ENCODE data around the gene KBTBD13. TPM values are rescaled to one million over a fixed set of nuclear protein-coding genes. Genes with fewer than 3 reads are reported as not detected.
"Not testable (repeated sequence)": the region's sequence is repeated elsewhere in the genome, so short reads cannot be mapped to it uniquely, and the experiment has no call there.

Gene KBTBD13
- total RNA-seq, 1 donor from 2014 or later, result not detected

- no peak for DNase-seq
Observed at GRCh38 chr15:65089206-65089824, 12.8 kb downstream of the KBTBD13 start.

GRCh38 chr15:65091946-65092770, 15.6 kb downstream of the KBTBD13 start:
- DNase-seq, result no peak

GRCh38 chr15:65092911-65093792, 16.6 kb downstream of the KBTBD13 start:
- DNase-seq, result no peak

GRCh38 chr15:65093793-65094170, 17.2 kb downstream of the KBTBD13 start:
- DNase-seq, result not testable (repeated sequence)

DNA sequence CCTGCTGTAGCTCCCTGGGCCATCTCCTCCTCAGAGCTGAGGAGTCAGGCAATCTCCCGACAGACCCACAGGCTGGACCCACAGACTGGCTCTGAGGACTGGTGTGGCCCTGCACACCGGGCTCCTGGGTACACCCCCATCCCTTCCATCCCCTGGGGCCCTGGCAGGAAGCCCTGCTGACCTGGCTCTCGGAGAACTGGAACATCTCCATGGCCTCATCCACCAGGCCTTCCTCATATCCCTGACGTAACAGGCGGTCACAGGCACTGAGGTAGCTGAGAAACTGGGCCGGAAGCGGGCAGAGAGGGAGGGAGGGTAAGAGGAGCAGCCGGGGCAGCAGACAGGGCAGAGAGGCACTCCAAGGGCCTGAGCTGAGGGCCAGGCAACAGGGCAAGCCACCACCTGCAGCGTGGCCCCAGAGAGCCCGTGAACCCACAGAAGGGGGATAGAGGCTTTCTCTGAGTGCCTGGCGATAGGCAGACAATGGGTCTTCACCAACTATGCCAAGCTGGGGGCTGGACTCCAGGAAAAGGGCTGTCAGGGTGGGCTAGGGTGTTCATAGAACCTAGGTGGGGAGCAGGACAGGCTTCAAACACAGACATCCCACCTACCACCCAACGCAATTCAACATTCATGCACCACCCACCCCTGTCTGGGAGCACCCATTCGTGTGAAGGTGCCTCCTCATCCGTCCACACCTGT, 17.9 kb downstream of the KBTBD13 start:
- peak; percentile 16 for DNase-seq

DNA sequence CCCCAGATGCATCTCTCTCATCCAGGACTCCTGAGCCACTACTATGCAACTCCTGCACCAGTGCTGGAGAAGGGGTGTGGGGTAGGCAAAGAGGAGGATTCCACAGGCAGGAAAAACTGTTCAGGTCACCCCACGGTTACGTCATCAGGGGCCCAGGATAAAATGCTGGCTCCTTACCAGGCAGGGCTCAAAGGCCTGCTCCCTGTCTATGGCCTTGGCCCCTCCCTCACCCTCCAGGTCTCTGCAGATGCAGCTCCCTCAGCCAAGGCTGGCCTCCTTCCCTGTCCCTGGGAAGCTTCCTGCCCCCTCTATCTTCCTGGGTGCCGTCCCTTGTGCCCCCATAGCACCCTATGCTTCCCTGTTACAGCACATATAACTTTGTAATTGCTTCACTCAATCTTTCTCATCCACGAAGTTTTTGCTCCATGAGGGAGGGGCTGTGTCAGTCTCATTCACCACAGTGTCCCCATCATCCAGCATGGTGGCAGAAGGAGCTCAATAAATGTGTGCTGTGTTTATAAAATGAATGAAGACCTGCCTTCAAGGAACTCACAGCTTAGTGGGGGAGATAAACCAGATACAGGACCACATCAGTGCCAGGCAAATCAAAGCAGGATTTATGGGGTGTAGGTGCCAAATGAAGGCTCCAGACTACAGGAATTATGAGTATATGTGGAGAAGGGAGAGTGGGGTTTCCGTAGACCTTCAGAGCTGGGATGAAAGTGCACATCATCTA, 18.6 kb downstream of the KBTBD13 start:
- no peak for DNase-seq

- DNase-seq, result no peak
Observed at GRCh38 chr15:65095747-65096104, 19.2 kb downstream of the KBTBD13 start.

GRCh38 chr15:65096481-65097385, 20.2 kb downstream of the KBTBD13 start:
- DNase-seq, result no peak

GRCh38 chr15:65097651-65098263, 21.2 kb downstream of the KBTBD13 start:
- DNase-seq, result no peak

GRCh38 chr15:65099336-65099735, 22.8 kb downstream of the KBTBD13 start:
- DNase-seq, result no peak

DNA sequence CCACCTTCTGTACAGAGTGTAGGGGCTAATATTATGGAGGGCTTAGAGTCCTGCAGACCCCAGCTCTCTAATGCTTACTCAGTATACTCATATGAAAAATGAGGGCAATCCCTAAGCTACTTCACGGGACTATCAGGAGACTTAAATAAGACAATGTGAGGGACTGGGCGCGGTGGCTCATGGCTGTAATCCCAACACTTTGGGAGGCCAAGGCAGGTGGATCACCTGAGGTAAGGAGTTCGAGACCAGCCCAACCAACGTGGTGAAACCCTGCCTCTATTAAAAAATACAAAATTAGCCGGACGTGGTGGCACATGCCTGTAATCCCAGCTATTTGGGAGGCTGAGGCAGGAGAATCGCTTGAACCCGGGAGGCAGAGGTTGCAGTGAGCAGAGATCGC, 23.3 kb downstream of the KBTBD13 start:
- DNase-seq, result not testable (repeated sequence)

GRCh38 chr15:65100442-65100841, 23.9 kb downstream of the KBTBD13 start:
- DNase-seq, result no peak

DNA sequence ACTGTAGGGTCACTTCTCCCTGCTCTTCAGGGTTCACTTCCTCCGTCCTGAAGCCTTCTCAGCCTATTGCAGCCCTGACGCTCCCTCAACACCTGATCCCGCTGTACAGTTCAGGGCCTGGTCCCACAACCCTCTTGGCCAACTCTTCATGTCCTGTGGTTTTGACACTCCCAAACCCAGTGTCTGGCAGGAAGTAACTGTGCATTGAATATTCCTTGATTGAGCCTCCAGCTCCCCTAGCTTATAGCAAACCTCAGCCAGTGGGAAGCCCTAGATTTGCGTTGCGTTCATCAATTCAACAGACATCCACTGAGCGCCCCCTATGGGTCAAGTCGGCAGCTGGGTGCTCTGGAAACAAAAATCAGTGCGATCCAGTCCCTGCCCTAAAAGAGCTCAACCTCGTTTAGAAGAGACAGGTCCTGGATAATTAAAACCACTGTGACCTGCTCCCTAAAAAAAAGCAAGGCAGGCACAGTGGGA, 24.9 kb downstream of the KBTBD13 start:
- peak; percentile 74 for DNase-seq

GRCh38 chr15:65101891-65102708, 25.6 kb downstream of the KBTBD13 start:
- DNase-seq, result no peak

DNA sequence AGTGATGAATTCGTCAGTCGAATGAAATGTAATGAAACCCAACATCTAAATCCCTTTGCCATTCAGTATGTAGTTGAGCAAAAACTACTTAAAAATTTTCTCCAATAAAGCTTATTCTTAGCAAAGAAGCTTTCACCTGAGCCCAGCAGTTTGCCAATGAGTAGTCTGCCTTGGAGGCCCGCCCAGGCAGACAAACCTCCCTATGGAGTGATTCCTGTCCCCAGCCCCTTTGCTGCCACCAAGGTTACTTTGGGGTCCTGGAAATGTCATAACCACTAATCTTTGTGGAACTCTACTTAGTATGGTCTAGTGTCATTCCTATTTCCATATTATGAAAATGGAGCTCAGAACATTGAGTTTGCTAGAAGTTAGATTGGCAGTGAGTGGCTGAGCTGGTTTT, 26.4 kb downstream of the KBTBD13 start:
- no peak for DNase-seq

DNA sequence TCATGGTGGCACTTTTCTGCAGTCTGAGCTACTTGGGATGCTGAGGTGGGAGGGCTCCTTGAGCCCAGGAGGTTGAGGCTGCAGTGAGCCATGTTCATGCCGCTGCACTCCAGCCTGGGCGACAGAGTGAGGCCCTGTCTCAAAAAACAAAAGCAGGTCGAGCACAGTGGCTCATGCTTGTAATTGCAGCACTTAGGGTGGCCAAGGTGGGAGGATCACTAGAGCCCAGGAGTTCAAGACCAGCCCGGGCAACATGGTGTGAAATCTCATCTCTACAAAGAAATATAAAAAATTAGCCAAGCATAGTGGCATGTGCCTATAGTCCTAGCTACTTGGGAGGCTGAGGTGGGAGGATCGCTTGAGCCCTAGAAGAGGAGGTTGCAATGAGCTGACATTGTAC, 28.5 kb downstream of the KBTBD13 start:
- no peak for DNase-seq

- DNase-seq, result peak; percentile 60
Observed at GRCh38 chr15:65106011-65106590, 29.6 kb downstream of the KBTBD13 start.

GRCh38 chr15:65110676-65111292, 34.2 kb downstream of the KBTBD13 start:
- DNase-seq, result peak; percentile 91

Data from dermis blood vessel endothelial cell (primary cell).